C4-2B (cell line): ENCODE data around the gene ATP2C1.

Experiments
- CTCF ChIP-seq: fragments of 450-650 bp; conservative IDR thresholded peaks from 2 replicates; pipeline ENCODE4 v1.5.1; 2017; ENCODE audit warnings: mild to moderate bottlenecking
- ZFX ChIP-seq: fragments of 450-650 bp; IDR thresholded peaks from 2 replicates; pipeline ENCODE4 v1.6.1; 2017

DNA sequence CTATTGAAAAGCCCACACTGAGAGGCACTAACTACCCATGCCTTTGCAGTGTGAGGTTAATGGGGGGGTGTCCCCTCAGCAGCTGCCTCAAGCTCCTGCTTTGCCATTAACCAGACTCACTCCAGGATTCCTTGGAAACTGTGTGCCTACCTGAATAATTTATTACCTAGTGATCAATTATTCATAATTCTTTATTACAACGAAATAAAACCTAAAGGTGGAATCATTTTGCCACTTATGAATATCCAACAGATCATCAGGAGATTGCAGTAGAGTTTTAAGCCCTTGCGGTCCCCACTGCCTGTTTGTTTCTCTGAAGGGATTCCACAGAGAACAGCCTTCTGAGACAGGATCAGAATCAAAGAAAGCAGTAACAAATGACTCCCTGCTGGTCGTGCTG is 156.1 kb downstream of the ATP2C1 start:
- TF ChIP-seq CTCF (no peak), ZFX (no peak)
